RWPE2 (cell line): ENCODE measurements around the gene GRIK3.

ENCODE experiments used
- ATAC-seq: fragments of 200-7000 bp; cut with Tn5 transposase; 3 replicates; pipeline ENCODE4 v1.9.1; 2021; ENCODE audit warnings: low read depth
- DNase-seq: peaks from one replicate; pipeline ENCODE4 v3.0.0-alpha.2; 2020; ENCODE audit warnings: low spot score
- H3K27ac ChIP-seq: fragments of 450-650 bp; 2 replicates; pipeline ENCODE4 v1.5.1; 2017; ENCODE audit warnings: mild to moderate bottlenecking; ENCODE audit not compliant: poor library complexity, severe bottlenecking
- H3K27me3 ChIP-seq: fragments of 250-450 bp; sonication (Bioruptor Pico); 2 replicates; pipeline ENCODE4 v1.5.1; 2021; ENCODE audit warnings: mild to moderate bottlenecking, moderate library complexity; ENCODE audit not compliant: insufficient read depth, poor library complexity, severe bottlenecking
- H3K36me3 ChIP-seq: fragments of 250-450 bp; sonication (Bioruptor Pico); 2 replicates; pipeline ENCODE4 v1.5.1; 2020; ENCODE audit warnings: low read depth, mild to moderate bottlenecking, moderate library complexity
- H3K4me1 ChIP-seq: fragments of 250-450 bp; sonication (Bioruptor Pico); 2 replicates; pipeline ENCODE4 v1.5.1; 2021; ENCODE audit warnings: mild to moderate bottlenecking, moderate library complexity; ENCODE audit not compliant: insufficient read depth, poor library complexity, severe bottlenecking
- H3K4me3 ChIP-seq: fragments of 250-450 bp; sonication (Bioruptor Pico); 2 replicates; pipeline ENCODE4 v1.5.1; 2021; ENCODE audit warnings: mild to moderate bottlenecking, moderate library complexity; ENCODE audit not compliant: severe bottlenecking
- H3K9me3 ChIP-seq: fragments of 250-450 bp; sonication (Bioruptor Pico); 2 replicates; pipeline ENCODE4 v1.5.1; 2021; ENCODE audit warnings: mild to moderate bottlenecking, moderate library complexity; ENCODE audit not compliant: severe bottlenecking
- CTCF ChIP-seq: fragments of 450-650 bp; IDR thresholded peaks from one replicate; pipeline ENCODE4 v1.5.1; 2017; ENCODE audit warnings: mild to moderate bottlenecking, moderate library complexity; ENCODE audit not compliant: poor library complexity, severe bottlenecking

Gene GRIK3

GRCh38 chr1:37069406-37069805 is 35.1 kb upstream of the GRIK3 start:
- no peak for DNase-seq
- peaks cover 16% of the 10 kb centered on the region for H3K27me3 ChIP-seq
- H3K9me3 ChIP-seq: no peaks in the 10 kb centered on the region
- no peak for ATAC-seq
- H3K36me3 ChIP-seq: no peaks in the 10 kb centered on the region
- no peak for TF ChIP-seq CTCF
- no peak overlapping the region for H3K27ac ChIP-seq
- H3K4me3 ChIP-seq: no peak overlapping the region
- H3K4me1 ChIP-seq: no peaks in the 10 kb centered on the region

- no peaks in the 10 kb centered on the region for H3K9me3 ChIP-seq
- no peak for ATAC-seq
- H3K27ac ChIP-seq: no peak overlapping the region
- H3K4me1 ChIP-seq: no peaks in the 10 kb centered on the region
- H3K27me3 ChIP-seq: peaks cover 12% of the 10 kb centered on the region
- no peak for TF ChIP-seq CTCF
- DNase-seq: no peak
- no peaks in the 10 kb centered on the region for H3K36me3 ChIP-seq
- H3K4me3 ChIP-seq: no peak overlapping the region
Observed at GRCh38 chr1:37068897-37069296, 34.6 kb upstream of the GRIK3 start.

- Histone ChIP-seq H3K4me1 (no peaks in the 10 kb centered on the region), H3K27me3 (peaks cover 10% of the 10 kb centered on the region), H3K9me3 (no peaks in the 10 kb centered on the region), H3K4me3 (no peak overlapping the region), H3K27ac (no peak overlapping the region), H3K36me3 (no peaks in the 10 kb centered on the region)
- ATAC-seq: no peak
- TF ChIP-seq CTCF: no peak
- DNase-seq: no peak
Observed at GRCh38 chr1:37068260-37068659, 33.9 kb upstream of the GRIK3 start.

- no peak for TF ChIP-seq CTCF
- Histone ChIP-seq H3K27ac (no peak overlapping the region), H3K9me3 (no peaks in the 10 kb centered on the region), H3K27me3 (peaks cover 5% of the 10 kb centered on the region), H3K36me3 (no peaks in the 10 kb centered on the region), H3K4me3 (no peak overlapping the region), H3K4me1 (no peaks in the 10 kb centered on the region)
- ATAC-seq: no peak
- DNase-seq: no peak
Observed at GRCh38 chr1:37064039-37064438, 29.7 kb upstream of the GRIK3 start.

GRCh38 chr1:37059346-37059745 is 25.0 kb upstream of the GRIK3 start:
- no peaks in the 10 kb centered on the region for H3K27me3 ChIP-seq
- TF ChIP-seq CTCF: no peak
- H3K9me3 ChIP-seq: no peaks in the 10 kb centered on the region
- H3K27ac ChIP-seq: no peak overlapping the region
- H3K36me3 ChIP-seq: no peaks in the 10 kb centered on the region
- DNase-seq (no peak), ATAC-seq (no peak)
- no peak overlapping the region for H3K4me3 ChIP-seq
- no peaks in the 10 kb centered on the region for H3K4me1 ChIP-seq
